COR-L47 (cell line): Measurements from ENCODE around the gene ENTREP3.
A peak's percentile ranks its signal among the peaks of the same experiment; 100 is the strongest.
"Not testable (repeated sequence)": the region's sequence is repeated elsewhere in the genome, so short reads cannot be mapped to it uniquely, and the experiment has no call there.

Experiments used
- DNase-seq: peaks from one replicate; lab custom pipeline; 2025; lab: John Stamatoyannopoulos, UW

The ENTREP3 gene, protein sequence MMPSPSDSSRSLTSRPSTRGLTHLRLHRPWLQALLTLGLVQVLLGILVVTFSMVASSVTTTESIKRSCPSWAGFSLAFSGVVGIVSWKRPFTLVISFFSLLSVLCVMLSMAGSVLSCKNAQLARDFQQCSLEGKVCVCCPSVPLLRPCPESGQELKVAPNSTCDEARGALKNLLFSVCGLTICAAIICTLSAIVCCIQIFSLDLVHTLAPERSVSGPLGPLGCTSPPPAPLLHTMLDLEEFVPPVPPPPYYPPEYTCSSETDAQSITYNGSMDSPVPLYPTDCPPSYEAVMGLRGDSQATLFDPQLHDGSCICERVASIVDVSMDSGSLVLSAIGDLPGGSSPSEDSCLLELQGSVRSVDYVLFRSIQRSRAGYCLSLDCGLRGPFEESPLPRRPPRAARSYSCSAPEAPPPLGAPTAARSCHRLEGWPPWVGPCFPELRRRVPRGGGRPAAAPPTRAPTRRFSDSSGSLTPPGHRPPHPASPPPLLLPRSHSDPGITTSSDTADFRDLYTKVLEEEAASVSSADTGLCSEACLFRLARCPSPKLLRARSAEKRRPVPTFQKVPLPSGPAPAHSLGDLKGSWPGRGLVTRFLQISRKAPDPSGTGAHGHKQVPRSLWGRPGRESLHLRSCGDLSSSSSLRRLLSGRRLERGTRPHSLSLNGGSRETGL

DNA sequence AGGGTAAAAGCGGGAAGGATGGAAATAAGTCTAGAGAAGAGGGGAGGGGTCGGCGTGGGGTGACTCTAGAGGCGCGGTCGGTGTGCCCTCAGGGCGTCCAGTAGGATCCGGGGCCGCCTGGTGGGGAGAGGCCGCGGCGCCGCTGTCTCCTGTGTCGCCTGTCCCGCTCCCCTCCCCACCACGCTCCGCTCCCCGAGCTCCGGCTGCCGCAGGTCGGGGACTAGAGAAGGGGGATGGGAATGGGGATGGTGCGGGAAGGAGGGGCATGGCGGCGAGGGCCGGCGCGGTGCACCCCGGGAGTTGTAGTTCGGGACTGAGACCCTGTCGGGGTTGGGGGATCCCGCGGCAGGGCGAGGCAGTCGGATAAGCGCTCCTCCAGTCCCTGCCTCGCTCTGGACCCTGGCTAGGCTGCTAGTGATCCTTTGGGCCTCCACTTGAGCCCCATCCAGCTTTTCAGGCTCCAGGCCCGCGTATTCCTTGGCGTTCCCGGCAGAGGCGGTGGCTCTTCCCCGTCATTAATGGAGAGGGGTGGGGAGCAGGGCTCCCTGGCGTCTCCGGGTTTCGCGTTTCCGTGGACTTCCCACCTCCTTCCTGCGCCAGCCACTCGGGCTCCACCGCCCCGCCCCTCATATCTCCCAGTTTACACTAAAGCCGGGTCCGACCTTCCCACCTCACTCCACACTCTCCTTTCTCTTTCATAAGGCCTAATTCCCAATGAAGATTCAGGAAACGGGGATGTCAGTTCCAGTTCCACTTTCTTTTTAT is at the start of gene ENTREP3:
TSS of gene ENTREP3 (minus strand) at position 241 of the 765 bp plus-strand sequence. CDS start 606 bp downstream, outside the sequence.
- DNase-seq: peak; percentile 74

DNA sequence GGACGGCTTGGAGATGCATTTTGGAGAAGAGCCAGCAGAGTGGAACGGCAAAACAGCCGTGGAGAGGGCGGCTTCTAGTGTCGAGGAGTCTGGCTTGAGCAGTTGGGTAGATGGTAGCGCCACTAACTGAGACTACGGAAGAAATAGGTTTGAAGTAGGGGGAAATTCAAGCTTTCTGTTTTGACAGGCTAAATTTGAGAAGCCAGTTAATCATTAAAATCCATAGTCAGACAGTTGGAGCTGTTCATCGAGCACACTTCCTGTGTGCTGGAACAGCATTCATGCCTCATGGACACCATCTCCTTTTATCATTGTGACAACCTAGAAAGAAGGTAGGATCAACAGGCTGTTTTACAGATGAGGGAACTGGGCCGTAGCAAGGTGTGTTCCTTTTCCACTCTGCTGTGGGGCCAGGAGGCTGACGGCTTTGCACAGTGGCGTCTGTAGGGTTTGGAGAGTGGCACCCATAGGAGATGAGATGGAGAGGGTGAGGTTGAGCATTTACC is 49.3 kb upstream of the ENTREP3 start:
- no peak for DNase-seq

- DNase-seq: no peak
Observed at GRCh38 chr1:155301342-155301841, 46.1 kb upstream of the ENTREP3 start, which contains the start of gene PKLR. Gene PKLR (minus strand): TSS chr1:155301438. CDS start chr1:155301395, 43 bp downstream.

GRCh38 chr1:155300553-155301329 is 45.5 kb upstream of the ENTREP3 start:
- DNase-seq: no peak

- no peak for DNase-seq
Observed at GRCh38 chr1:155300024-155300423, 44.7 kb upstream of the ENTREP3 start.

- no peak for DNase-seq
Observed at GRCh38 chr1:155297384-155297783, 42.1 kb upstream of the ENTREP3 start.

DNA sequence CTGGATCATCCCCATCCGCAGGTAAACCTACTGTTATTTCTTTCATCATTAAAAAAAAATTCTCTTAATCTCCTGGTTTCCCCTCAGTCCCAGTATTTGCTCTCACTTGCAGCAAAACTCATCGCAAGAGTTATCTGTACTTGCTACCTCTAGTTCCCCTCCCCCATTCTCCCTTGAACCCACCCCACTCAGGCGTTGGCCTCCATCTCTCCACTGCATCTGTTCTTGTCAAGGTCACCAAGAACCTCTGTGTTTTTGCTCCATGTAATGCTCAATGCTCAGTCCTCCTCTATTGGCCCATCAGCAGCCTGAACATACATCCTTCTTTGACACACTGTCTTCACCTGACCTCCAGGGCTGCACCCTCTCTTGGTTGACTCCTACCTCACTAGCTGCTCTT is 41.4 kb upstream of the ENTREP3 start:
- no peak for DNase-seq

GRCh38 chr1:155295942-155296267 is 40.6 kb upstream of the ENTREP3 start:
- DNase-seq: no peak

DNA sequence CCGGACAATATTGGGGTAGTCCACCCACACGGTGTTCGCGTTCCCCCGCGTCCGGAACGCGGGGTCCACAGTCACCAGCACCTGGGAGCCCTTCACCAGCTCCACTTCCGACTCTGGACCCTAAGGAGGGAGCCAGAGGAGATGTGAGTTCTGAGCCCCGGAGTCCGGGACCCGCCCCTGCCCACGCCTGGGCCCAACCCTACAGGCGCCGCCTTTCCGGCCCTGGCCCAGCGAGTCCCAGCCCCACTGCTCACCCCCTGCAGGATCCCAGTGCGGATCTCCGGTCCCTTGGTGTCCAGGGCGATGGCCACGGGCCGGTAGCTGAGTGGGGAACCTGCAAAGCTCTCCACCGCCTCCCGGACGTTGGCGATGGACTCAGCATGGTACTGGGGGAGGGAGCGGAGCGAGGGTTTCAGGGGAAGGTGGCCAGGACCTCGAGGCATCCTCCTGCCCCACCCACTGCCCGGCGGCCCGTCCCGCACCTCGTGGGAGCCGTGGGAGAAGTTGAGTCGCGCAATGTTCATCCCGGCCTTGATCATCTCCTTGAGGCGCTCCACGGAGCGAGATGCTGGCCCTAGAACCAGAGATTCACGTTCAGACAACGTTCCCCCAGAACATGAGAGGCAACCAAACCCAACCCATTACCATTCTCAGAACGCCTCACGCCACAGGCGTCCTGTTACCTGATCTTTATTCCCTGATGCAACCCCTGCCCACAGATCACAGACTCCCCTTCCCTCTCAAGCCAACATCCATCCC is 40.1 kb upstream of the ENTREP3 start:
- no peak for DNase-seq

- DNase-seq: no peak
Observed at GRCh38 chr1:155294520-155295182, 39.4 kb upstream of the ENTREP3 start.

DNA sequence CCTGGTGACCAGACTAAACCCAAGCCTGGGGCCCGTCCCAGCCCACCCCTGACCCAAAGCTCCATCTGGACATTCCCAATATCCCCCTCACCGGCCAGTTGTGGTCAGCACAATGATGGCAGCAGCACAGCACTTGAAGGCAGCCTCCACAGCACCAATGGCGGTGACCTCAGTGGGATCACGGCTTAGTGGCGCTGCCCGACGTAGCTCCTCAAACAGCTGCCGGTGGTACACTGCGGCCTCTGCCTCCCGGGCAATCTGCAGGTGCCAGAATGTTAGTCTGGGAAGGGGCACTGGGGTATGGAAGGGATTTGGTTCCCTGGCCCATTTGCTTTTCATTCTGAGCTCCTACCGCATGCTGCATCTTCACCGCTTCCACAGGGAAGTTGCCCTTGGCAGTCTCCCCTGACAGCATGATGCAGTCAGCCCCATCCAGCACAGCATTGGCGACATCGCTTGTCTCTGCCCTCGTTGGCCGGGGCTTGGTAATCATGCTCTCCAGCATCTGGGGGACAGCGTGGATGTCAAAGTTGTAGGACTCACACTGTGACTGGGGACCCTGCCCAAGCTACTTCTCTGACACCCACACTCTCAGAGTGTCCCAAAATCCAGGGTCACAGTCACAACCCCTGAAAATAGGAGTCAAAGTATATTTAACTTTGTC is 37.9 kb upstream of the ENTREP3 start:
- DNase-seq: no peak

- not testable (repeated sequence) for DNase-seq
Observed at GRCh38 chr1:155291006-155291405, 35.7 kb upstream of the ENTREP3 start.

DNA sequence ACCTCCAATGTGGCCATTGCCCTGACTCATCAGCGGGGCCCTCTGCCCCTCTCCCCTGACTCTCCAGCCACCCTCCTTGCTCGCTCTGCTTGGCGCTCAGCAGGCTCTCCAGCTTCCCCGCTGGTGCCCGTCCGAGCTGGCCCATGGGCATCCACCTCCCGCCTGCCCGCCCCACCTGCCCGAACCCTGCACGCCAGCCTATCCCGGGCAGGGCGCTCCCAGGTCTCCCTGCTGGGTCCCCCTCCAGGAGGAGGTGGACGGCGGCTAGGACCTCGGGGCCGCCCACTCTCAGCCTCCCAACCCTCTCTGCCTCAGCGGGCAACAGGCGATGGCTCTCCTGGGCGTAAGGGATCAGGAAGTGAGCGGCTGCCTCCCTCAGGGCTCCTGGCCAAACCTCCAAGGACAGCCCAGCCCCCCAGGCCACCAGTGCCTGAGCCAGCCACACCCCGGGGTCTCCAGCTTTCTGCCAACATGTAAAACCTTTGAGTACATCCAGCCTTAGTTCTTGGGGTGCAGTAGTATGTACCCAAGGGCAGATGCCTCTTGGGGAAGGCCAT is 32.8 kb upstream of the ENTREP3 start:
- DNase-seq: no peak

GRCh38 chr1:155286544-155286943 is 31.3 kb upstream of the ENTREP3 start:
- no peak for DNase-seq

DNA sequence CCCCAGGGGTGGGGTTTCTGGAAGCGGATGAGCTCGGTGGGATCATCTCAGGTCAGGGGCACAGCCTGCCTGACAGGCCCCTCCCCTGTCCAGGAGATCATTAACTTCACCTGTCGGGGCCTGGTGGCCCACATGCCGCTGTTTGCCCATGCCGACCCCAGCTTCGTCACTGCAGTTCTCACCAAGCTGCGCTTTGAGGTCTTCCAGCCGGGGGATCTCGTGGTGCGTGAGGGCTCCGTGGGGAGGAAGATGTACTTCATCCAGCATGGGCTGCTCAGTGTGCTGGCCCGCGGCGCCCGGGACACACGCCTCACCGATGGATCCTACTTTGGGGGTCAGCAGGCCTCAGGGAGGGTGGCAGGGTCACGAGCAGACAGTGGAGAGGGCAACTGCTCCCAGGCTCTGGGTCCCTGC is 30.4 kb upstream of the ENTREP3 start:
- no peak for DNase-seq

DNA sequence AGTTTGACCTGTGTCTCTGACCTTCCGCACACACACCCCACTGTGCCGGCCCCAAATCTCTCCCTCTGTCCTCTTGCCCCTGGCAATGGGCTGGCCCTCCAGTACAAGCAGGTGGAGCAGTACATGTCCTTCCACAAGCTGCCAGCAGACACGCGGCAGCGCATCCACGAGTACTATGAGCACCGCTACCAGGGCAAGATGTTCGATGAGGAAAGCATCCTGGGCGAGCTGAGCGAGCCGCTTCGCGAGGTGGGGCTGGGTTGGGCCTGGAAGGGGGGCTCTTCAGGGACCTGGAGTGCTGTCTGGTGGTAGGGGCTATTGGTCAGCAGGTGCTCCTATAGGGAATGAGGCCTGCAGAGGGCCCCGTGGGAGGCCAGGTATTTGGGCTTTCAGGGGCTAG is 29.8 kb upstream of the ENTREP3 start:
- no peak for DNase-seq

DNA sequence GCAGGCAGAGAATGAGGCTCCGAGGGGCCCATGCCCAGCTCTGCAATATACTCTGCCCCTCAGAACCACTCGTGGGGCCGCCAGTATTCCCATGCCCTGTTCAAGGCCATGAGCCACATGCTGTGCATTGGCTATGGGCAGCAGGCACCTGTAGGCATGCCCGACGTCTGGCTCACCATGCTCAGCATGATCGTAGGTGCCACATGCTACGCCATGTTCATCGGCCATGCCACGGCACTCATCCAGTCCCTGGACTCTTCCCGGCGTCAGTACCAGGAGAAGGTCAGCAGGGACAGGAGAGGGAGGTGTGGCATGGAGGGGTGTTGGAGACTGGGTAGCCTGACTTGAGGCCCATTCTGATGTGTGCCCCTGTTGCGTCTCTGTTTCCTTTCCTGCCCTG is 29.2 kb upstream of the ENTREP3 start:
- DNase-seq: no peak

DNA sequence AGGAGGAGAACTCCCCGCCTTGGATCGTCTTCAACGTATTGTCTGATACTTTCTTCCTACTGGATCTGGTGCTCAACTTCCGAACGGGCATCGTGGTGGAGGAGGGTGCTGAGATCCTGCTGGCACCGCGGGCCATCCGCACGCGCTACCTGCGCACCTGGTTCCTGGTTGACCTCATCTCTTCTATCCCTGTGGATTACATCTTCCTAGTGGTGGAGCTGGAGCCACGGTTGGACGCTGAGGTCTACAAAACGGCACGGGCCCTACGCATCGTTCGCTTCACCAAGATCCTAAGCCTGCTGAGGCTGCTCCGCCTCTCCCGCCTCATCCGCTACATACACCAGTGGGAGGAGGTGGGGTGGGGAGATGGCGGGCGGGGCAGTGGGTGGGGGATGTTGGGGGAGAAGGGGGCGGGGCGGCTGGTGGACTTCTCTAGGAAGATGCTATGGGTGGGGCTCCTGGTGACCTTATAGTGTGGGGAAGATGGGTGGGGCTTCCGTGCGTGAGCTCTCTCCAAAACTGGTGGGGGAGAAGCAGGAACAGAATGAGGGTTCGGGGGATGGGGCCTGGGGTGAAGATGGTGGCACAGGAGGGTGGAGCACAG is 27.3 kb upstream of the ENTREP3 start:
- DNase-seq: no peak

GRCh38 chr1:155279268-155279667 is 24.0 kb upstream of the ENTREP3 start:
- DNase-seq: no peak
